ENCODE data around the gene DNAJC18. TPM values are rescaled to one million over a fixed set of nuclear protein-coding genes. Genes with fewer than 3 reads are reported as not detected.

DNAJC18 gene
- total and polyA plus RNA-seq, 2 of the 8 experiments (the other 6 are each of a cell fraction or from before 2014, with no cell fraction given) = 7.8 to 29.2 TPM

DNA sequence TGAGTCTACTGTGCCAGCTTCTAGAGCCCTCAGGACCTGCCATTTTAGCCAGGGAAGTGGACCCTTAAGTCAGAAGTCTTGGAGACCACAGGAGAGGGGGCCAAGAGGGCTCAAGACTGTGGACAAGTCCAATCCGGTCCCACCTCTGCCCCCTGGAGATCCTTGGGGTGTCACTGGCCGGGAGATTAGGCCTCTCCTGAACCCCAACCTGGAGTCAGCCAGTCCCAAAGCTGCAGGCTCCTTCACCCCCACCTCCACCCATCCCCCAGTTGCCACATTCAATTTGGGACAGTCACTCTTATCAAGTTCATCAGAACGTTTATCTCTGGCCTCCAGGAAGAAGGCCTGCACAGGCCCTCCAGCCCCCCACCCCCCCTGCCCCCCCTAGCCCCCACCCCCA is 56.5 kb downstream of the DNAJC18 start:
- no peaks in the 10 kb centered on the region for H3K23me2 ChIP-seq (ENCODE audit: low read depth, low read length)
- H4K91ac ChIP-seq (replicated peaks; ENCODE audit: insufficient read length, low read length) = no peak overlapping the region
- H2BK120ac ChIP-seq (replicated peaks; ENCODE audit: low read depth, low read length) = no peak overlapping the region
- H2BK5ac ChIP-seq (ENCODE audit: low read depth, low read length) = no peak overlapping the region
- CTCF ChIA-PET (ENCODE audit: partially characterized antibody) = no interaction called here
- H2BK12ac ChIP-seq (ENCODE audit: low read depth, low read length) = no peak overlapping the region
- H3K27ac ChIP-seq (ENCODE audit: low read depth, low read length) = no peak overlapping the region
- H3K4ac ChIP-seq (replicated peaks; ENCODE audit: insufficient read length, low read depth, low read length) = no peak overlapping the region
- no peak overlapping the region for H2BK15ac ChIP-seq (ENCODE audit: low read length)
- no peak overlapping the region for H3K9ac ChIP-seq (replicated peaks in 1 of 4; ENCODE audit: extremely low read depth in 1 of 4, low read depth in 3 of 4, low read length in 3 of 4)
- FAIRE-seq (no peak), DNase-seq (ENCODE audit: low read depth in 1 of 2, low spot score in 2 of 2) (no peak)
- no peak overlapping the region for H3K4me2 ChIP-seq (ENCODE audit: insufficient read depth in 1 of 2, low read depth in 2 of 2, low read length in 2 of 2)
- peaks cover 0 to 13% (median 1%) of the 10 kb centered on the region in 4 experiments; a peak in 4 of 7 replicates for H3K4me1 ChIP-seq (replicated peaks in 1 of 4; ENCODE audit: control insufficient read depth in 3 of 4, insufficient read depth in 4 of 4, low read length in 3 of 4)
- H3K79me1 ChIP-seq (ENCODE audit: low read depth, low read length) = no peaks in the 10 kb centered on the region
- H4K5ac ChIP-seq (ENCODE audit: insufficient read length, low read depth, low read length) = no peak overlapping the region
- no peak overlapping the region for H3K23ac ChIP-seq (ENCODE audit: insufficient read length)
- H4K8ac ChIP-seq (ENCODE audit: extremely low read depth, insufficient read depth, low read length) = no peak overlapping the region; the same call in 1 of the 2 replicates
- H3K36me3 ChIP-seq (ENCODE audit: control insufficient read depth in 2 of 4, insufficient read depth in 4 of 4, low read length in 3 of 4) = no peaks in the 10 kb centered on the region
- 95% methylated on average over 2 of the region's 3 CpGs; no CpG with 5 or more reads in 1 of the 2 experiments for WGBS, 2 experiments (ENCODE audit: extremely low coverage in 1 of 2, insufficient coverage in 1 of 2, insufficient read length in 1 of 2, insufficient replicate concordance in 2 of 2, low coverage in 1 of 2, low lambda C conversion rate in 2 of 2, missing lambda C conversion rate in 1 of 2)
- no peak overlapping the region for H2BK20ac ChIP-seq (ENCODE audit: low read length)
- no peaks in the 10 kb centered on the region for H3K9me3 ChIP-seq (ENCODE audit: insufficient read depth in 2 of 2, low read depth in 1 of 2, low read length in 1 of 2)
- no peak overlapping the region for H3K14ac ChIP-seq (ENCODE audit: insufficient read length)
- H3K56ac ChIP-seq (replicated peaks; ENCODE audit: insufficient read length, low read depth, low read length) = no peak overlapping the region
- no peak overlapping the region for H3K4me3 ChIP-seq (ENCODE audit: extremely low read depth in 1 of 4, insufficient read depth in 2 of 4, low read depth in 3 of 4, low read length in 4 of 4)
- no peak overlapping the region for H3K18ac ChIP-seq (ENCODE audit: extremely low read depth, low read length)
- H4K20me1 ChIP-seq (replicated peaks in 1 of 2; ENCODE audit: control insufficient read depth in 1 of 2, insufficient read depth in 2 of 2, low read length in 2 of 2) = peaks cover 0 to 2% of the 10 kb centered on the region in 2 experiments
- H3K79me2 ChIP-seq (ENCODE audit: control insufficient read depth in 1 of 2, insufficient read depth in 2 of 2, low read length in 2 of 2) = no peaks in the 10 kb centered on the region
- POLR2A ChIA-PET (ENCODE audit: partially characterized antibody) = interaction anchor here (1.7 to 3.1 kb wide), 3 partner anchors 12 to 89 kb away, joined by 4 to 12 read pairs (median 7); partner anchors contain the start of genes MATR3 and PROB1
- no peaks in the 10 kb centered on the region for H3K27me3 ChIP-seq (replicated peaks in 1 of 4; ENCODE audit: control insufficient read depth in 3 of 4, extremely low read depth in 1 of 4, insufficient read depth in 3 of 4, low read length in 3 of 4)
- H2AFZ ChIP-seq (ENCODE audit: low read length) = no peak overlapping the region
- H2AK5ac ChIP-seq (ENCODE audit: low read depth, low read length) = no peak overlapping the region
- no peak for TF ChIP-seq RNF2 (IDR thresholded peaks at IDR 0.05; ENCODE audit: borderline replicate concordance, low read depth, low read length, missing control alignments, poor library complexity, severe bottlenecking)
- TF ChIP-seq PHF8 (conservative IDR thresholded peaks at IDR 0.05; ENCODE audit: low read depth, low read length) = no peak
- TF ChIP-seq TAF1 (IDR thresholded peaks at IDR 0.05; ENCODE audit: low read depth, low read length) = no peak
- no peak for TF ChIP-seq EP300 (IDR thresholded peaks at IDR 0.05; ENCODE audit: borderline replicate concordance in 1 of 2, low read depth in 2 of 2, low read length in 2 of 2)
- TF ChIP-seq BACH1 (IDR thresholded peaks at IDR 0.05; ENCODE audit: low read length) = no peak
- TF ChIP-seq SRF (IDR thresholded peaks at IDR 0.05; ENCODE audit: low read depth, low read length) = no peak
- TF ChIP-seq CHD2 (IDR thresholded peaks at IDR 0.05; ENCODE audit: low read length) = no peak
- TF ChIP-seq, protein P1, sequence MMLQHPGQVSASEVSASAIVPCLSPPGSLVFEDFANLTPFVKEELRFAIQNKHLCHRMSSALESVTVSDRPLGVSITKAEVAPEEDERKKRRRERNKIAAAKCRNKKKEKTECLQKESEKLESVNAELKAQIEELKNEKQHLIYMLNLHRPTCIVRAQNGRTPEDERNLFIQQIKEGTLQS (IDR thresholded peaks at IDR 0.05; ENCODE audit: insufficient read depth, low read depth, low read length) = no peak
- no peak for TF ChIP-seq YY1 (IDR thresholded peaks at IDR 0.05; ENCODE audit: low read depth, low read length)
- TF ChIP-seq RBBP5 (IDR thresholded peaks at IDR 0.05; ENCODE audit: borderline replicate concordance, low read depth, low read length) = no peak
- TF ChIP-seq RXRA (IDR thresholded peaks at IDR 0.05; ENCODE audit: insufficient read depth, low read depth, low read length) = no peak
- no peak for TF ChIP-seq TBP (IDR thresholded peaks at IDR 0.05; ENCODE audit: low read depth, low read length)
- TF ChIP-seq CTBP2 (IDR thresholded peaks at IDR 0.05; ENCODE audit: borderline replicate concordance, insufficient read depth, insufficient read length, low read length) = no peak
- TF ChIP-seq MAFK (IDR thresholded peaks at IDR 0.05; ENCODE audit: low read depth, low read length) = no peak
